B cell (primary cell): ENCODE data around the gene ZIC5.

Experiments used
- EZH2 ChIP-seq: IDR thresholded peaks from 2 replicates; pipeline ENCODE4 v1.6.1; 2012; ENCODE audit warnings: borderline replicate concordance, low read depth, mild to moderate bottlenecking, moderate library complexity, low read length; ENCODE audit not compliant: insufficient read depth, poor library complexity, severe bottlenecking
- TF ChIP-seq, protein P1 (sequence below): fragments of 200-600 bp; IDR thresholded peaks from one replicate; pipeline ENCODE4 v1.8.0; 2022; ENCODE audit warnings: antibody characterized with exemption, mild to moderate bottlenecking

DNA sequence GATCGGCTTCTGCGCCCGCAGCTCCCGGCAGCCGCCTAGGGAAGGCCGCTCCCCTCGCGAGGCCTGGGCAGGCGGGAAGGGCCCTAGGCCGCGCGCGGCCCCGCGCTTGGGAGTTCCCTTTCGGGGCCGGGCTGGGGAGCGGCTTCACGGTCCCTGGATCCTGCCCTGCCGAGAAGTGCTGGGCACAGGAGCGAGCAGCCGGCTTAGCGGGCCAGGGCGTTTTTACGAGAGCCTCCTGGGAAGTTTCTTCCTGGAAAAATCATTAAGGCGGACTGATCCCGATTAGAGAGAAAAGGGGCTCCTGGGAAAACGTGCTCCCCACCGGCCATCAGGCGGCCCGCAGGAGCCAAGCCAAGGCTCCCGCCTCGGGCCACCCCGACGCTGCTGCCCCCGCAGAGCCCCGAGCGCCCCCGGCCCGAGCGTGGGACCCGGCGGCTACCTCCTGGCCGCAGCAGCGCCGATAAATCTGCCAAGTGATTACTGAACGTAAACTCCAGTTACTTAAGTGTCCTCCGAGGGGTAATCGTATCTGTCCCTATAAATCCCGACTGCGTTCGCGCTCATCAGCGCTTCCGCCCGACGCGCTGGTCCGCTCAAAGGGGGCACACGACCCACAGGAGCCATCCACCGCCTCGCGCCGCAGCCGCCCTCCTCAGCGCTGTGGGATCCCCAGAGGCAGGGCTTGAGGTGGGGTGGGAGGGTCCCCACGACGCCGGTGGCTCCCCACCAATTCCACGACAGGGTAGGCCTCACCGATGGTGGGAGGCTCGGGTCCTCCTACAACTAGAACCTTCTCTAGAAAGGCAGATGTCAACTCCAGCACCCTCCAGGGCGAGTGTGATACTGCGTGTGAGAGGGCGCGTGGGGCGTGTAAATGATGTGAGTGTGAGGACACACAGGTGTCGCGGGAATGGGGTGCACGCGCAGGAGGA lies 2.8 kb downstream of the ZIC5 start:
- TF ChIP-seq, protein P1, sequence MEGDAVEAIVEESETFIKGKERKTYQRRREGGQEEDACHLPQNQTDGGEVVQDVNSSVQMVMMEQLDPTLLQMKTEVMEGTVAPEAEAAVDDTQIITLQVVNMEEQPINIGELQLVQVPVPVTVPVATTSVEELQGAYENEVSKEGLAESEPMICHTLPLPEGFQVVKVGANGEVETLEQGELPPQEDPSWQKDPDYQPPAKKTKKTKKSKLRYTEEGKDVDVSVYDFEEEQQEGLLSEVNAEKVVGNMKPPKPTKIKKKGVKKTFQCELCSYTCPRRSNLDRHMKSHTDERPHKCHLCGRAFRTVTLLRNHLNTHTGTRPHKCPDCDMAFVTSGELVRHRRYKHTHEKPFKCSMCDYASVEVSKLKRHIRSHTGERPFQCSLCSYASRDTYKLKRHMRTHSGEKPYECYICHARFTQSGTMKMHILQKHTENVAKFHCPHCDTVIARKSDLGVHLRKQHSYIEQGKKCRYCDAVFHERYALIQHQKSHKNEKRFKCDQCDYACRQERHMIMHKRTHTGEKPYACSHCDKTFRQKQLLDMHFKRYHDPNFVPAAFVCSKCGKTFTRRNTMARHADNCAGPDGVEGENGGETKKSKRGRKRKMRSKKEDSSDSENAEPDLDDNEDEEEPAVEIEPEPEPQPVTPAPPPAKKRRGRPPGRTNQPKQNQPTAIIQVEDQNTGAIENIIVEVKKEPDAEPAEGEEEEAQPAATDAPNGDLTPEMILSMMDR, result no peak
- peak; percentile 43 for TF ChIP-seq EZH2
